H1 (cell line): ENCODE results near the gene NIPSNAP2.

Experiments used
- CEBPB ChIP-seq: IDR thresholded peaks from 2 replicates; pipeline ENCODE4 v1.6.1; 2012; ENCODE audit warnings: low read depth, low read length
- CTCF ChIP-seq, 3 experiments: IDR thresholded peaks; 1 replicate in 2 of 3; 2 replicates in 1 of 3; pipeline versions ENCODE4 v1.5.1 to v1.6.1; 2011; ENCODE audit warnings: low read length in 3 of 3, mild to moderate bottlenecking in 3 of 3, inconsistent platforms in 2 of 3, low read depth in 1 of 3, moderate library complexity in 1 of 3; ENCODE audit not compliant: insufficient read depth in 1 of 3; ENCODE audit errors: control extremely low read depth in 1 of 3
- POLR2A ChIP-seq, 2 experiments: IDR thresholded peaks; 1 replicate in 1 of 2; 2 replicates in 1 of 2; pipeline ENCODE4 v1.6.1; 2011; ENCODE audit warnings: low read depth in 2 of 2, low read length in 2 of 2, mild to moderate bottlenecking in 2 of 2; ENCODE audit errors: control extremely low read depth in 1 of 2

DNA sequence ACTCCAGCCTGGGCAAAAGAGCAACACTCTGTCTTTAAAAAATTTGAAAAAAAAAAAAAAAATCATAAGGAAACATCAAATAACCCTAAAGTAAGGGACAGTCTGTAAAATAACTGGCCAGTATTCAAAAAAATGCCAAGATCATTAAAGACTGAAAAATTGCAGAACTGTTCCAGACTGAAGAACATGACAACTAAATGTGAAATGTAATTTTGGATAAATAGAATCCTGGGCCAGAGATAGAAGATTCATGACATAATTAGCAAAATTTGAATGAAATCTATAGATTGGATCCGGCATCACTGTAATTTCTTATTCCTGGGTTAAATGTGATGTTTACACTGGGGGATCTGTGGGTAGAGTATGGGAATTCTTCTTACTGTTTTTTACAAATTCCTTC, 83.9 kb downstream of the NIPSNAP2 start:
- no peak for TF ChIP-seq POLR2A (IDR thresholded peaks at IDR 0.05; ENCODE audit: control extremely low read depth in 1 of 2, low read depth in 2 of 2, low read length in 2 of 2)
- no peak for TF ChIP-seq CTCF (IDR thresholded peaks at IDR 0.05; ENCODE audit: control extremely low read depth in 1 of 3, insufficient read depth in 1 of 3, low read depth in 1 of 3, low read length in 3 of 3)
- TF ChIP-seq CEBPB: no peak
